Fibroblast of skin of right biceps (primary cell): ENCODE data around the gene FBXO8.
"Not testable (repeated sequence)": the region's sequence is repeated elsewhere in the genome, so short reads cannot be mapped to it uniquely, and the experiment has no call there.

Experiments
- DNase-seq: peaks from one replicate; pipeline ENCODE4 v3.0.0-alpha.2; 2013

The FBXO8 gene, protein sequence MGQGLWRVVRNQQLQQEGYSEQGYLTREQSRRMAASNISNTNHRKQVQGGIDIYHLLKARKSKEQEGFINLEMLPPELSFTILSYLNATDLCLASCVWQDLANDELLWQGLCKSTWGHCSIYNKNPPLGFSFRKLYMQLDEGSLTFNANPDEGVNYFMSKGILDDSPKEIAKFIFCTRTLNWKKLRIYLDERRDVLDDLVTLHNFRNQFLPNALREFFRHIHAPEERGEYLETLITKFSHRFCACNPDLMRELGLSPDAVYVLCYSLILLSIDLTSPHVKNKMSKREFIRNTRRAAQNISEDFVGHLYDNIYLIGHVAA

DNA sequence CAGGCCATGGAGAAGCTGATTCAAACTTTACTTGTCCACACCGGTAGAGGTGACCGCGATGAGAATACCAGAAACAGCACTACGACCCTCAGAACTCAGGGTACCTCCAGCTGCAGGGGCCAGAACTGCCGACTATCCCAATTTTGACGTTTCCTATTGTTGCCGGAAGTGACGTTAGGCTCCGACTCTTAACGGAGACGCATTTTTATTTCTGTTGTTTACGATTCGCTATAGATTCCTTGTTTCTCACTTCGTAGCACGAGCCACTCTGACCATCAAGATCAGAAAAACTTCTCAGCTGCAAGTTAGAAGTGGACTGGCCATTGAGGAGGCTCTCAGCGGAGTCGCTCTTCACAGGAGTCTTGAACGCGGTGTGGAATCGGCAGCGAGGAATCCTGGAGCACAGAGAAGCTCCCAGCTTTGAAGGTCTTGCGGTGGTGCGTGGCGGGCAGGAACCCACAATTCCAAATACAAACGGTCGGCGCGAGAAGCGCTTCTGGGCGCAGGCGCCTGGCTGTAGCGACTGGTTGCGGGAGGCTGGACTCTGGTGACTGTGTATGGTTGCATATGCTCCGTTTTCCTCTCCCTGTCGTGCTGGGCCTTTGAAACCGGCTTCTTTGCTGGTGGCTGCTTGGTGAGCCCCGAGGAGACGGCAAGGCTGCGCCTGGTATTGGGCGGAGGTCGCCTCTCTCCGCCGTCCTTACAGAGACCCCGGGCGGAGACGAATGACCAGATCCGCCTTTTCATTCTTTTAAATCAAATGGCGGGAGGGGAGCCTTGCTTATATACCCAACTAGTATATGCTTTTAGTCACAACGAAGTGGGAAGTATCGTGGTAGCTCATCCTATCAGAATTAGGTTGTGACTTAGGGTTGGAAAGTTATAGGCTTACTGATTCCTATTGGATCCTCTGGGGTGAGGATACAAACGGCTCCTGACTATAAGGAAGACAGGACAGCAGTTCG is at the start of gene FBXO8, which contains the start of gene CEP44:
FBXO8 (minus strand) TSS at position 161 of the 965 bp plus-strand sequence. CDS start 20,575 bp downstream, outside the sequence.
CEP44 (plus strand) TSS at position 405 of the 965 bp plus-strand sequence. CDS start 15,211 bp downstream, outside the sequence.
- peak; percentile 80 for DNase-seq

DNA sequence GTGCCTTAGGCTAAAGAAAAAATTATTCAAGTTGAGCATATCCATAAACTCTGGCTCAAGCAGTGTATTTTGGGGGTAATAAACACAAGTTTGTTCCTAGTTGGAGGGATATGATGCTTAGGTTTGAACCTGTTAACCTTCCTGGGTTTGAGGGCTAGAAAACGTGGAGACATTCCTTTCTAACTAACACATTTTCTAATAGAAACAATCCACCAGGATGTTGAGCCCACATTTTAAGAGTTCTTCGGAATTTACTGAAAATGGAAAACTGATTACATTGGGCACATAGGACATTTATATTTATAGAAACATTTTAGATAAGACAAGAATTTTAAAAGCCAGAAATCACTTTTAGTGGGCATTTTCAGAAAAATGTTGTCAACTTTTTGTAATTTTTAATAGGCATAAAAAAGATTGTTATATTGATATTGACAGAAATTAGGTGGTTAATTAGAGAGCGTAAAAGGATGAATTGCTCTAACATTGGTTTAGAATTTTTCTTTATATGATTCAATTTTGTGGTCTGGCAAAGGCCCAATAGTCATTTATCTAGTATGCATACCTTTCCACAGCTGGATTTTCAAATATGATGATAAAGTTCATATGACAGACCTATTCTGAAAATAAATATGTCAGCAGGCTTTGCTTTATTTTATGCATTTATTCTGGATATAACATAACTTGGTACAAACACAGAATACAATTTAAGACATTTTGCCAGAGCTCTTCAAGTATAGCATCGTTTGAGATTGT is 49.5 kb upstream of the FBXO8 start:
- DNase-seq, result peak; percentile 77

DNA sequence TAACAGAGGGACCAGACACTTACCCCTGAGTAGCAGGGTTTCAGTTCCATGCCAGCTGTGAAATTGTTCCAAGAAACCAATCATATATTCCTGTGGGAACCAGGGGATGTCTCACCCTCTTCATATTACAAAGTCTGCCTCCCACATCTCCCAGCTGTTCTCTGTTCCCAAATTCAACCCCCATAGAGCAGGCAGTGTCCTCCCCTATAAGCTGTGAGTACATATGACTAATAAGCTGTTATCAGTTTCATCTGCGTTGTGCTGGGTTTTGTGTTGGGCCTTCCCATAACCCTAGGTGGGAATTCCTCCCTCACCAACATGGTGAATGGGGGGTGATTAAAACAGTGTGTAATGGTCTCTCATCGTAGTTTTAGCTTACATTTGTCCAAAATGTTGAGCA is 41.3 kb upstream of the FBXO8 start:
- DNase-seq, result peak; percentile 72

DNA sequence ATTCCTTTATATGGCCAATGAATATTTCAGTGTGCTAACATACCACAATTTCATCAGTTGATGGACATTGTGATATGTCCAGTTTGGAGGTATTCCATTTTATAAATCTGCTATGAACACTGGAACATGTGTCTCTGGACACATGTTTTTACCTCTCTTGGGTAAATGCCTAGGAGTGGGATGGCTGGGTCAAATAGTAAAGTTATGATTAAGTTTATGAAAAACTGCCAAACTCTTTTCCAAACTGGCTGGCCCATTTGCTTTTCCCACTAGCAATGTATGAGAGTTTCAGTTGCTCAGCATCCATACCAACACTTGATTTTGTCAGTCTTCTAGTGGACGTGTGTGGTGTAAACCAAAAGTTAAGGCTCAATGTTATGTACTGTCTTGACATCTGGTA is 40.8 kb upstream of the FBXO8 start:
- DNase-seq, result peak; percentile 26

DNA sequence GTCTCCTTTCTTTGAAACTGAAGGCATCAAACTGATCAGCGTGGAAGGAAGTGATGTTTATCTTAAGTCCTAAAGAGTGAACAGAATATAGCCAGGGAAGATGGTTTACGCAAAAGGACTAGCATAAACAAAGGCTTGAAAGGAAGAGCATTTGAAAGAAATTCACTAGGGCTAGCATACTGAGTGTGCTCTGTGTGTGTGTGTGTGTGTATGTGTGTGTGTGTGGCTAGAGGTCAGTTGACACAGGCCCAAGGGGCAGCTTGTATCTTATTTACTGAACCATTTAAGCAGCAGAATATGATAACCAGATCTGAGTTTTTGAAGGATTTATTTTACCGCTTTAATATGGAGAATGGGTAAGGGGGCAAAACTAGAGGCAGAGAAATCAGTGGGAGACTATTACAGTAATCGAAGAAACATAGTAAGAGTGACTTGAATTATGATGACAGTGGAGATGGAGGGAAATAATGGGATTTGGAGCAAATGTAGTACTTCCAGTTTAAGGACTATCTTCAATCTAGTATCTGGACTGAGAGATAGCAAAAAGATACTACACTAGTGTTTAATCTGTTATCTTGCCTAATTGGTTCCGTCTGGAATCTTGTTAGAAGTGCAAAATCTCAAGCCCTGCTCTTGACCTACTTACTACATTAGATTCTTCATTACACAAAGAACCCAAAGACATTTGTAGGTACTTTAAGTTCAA is 37.2 kb upstream of the FBXO8 start:
- no peak for DNase-seq

DNA sequence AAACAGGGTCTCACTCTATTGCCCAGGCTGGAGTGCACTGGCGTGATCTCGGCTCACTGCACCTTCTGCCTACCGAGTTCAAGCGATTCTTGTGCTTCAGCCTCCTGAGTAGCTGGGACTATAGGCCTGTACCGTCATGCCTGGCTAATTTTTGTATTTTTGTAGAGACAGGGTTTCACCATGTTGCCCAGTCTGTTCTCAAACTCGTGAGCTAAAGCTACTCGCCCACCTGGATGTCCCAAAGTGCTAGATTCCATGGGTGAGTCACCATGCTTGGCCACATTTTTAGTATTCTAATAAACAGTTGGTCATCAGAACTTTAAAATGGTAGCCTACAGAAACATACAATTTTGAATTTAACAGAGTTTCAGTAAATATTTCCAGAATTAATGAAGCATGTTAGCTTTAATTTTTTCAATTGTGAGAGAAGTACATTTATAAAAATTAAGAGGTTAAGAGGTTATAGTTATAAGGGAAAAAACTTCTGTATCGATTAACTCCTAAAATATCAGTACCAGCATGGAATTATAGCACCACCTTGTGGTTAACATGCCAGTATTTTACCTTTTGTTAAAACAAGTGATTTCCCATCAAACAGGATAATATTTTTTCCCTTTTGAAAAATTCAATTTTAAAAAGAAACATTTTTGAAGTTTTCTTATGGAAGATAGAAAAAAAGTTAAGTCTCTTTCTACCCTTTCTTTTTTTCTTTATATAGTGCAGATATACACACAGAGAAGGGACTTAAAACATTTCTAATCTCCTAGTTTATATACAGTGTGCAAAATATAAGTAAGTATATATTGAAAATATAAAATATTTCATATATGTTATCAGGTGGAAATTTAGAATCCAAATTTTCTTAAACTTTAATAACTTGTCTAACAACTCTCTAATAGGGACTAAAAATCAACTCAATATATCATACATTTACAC is 35.6 kb upstream of the FBXO8 start:
- peak; percentile 31 for DNase-seq

DNA sequence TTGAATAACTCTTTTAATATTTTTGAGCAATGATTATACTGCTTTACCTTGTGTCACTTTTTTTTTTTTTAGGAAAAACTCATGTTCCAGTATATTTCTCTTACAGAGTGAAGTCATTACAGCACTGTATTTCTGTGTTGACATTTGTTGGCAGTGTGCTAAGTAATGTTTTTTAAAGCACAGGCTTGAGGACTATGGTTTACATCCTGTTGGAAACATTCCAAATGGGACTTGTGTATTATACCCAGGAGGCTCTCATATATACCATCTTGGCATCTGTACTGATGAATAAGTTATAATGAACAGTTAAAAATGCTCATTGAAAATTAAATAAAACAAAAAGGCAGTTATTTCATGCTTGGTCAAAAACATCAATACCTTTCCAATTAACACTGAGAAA is 34.1 kb upstream of the FBXO8 start:
- DNase-seq, result peak; percentile 31

DNA sequence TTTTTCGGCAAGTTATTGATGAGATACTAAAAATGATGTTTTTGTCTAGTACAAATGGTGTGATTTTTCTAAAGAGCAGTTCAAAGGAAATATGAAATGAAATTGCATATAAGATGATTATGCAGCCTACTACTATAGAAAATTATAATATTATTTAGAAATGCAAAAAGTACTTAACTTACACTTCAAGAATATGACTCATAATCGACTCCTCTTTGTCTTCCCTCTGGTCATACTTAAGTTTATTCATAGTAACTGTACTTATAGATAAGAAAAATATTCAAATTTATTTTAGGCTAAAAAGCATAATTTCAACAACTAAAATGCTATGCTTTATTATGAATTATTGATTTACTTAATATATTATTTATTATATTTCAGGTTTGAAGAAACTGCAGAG is 33.5 kb upstream of the FBXO8 start:
- peak; percentile 16 for DNase-seq

DNA sequence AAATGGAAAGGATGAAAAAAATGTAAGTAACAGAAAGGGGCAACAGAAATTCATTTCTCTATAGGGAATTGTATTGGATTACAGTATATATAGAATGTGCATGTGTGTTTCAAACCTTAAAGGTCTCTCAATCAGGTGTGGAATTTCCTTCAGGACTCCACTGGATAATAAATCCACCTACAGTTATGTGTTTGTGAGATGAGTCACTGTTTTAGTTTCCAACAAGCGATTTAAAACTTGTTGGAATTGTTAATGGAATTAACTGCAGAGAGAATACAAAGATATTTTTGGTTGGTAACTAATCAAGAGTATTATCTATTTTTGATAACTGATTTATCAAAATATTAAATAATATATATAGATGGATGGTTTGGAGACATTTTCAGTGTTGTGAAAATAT is 33.1 kb upstream of the FBXO8 start:
- no peak for DNase-seq

DNA sequence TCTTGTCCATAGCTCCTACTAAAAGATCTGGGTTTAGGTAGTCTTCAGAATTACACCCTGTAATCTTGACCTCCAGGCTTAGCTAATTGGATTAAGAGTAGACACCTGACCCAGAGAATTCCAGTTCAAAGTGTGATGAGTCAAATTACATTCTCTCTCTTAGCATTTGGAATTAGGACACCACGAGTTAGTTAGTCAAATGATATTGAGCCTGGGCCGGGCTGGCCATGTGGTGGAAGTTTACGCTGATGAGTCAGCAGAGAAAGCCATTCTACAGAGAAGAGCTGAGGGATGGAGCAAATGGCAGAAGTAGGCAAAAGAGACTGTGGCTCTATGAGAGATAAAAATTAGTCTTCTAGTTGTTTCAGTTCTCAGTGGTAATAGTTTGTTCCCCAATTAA is 31.3 kb upstream of the FBXO8 start:
- DNase-seq, result peak; percentile 68

DNA sequence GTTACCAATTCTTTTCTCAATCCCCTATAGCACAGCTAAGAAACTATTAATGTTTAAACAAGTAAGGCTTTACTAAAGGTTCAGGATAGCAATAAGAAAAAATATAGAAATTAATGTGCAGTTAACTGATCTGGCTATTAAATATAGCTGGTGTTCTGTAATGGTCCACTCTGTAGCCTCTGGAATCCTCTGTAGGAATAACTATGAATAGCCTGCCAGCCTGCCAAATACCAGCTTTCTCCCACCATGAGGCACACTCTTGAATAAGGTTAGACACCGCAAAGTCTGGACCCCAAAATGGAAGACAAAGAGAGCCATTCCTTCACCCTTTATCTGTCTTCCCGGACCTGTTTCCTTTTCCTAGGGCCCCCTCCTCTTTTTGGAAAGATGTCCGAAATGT is 30.8 kb upstream of the FBXO8 start:
- no peak for DNase-seq

DNA sequence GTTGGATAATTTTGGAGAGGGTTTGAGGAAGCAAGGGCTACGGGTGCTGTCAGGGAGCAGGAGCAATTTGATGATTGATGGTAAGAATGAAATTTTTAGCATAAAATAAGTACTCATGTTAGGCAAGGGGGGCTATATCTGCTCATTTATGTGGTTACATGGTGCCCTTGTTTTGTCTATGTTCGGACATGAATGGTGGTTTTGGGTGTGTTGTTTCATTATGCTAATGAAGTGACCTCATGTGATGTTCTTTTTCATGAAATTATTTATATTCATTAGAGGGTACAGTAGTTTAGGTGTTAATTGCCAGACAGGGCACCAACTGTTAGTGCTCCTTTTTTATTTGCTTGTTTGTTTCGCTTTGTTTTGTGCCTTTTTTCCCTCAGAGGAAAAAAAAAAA is 29.5 kb upstream of the FBXO8 start:
- no peak for DNase-seq

DNA sequence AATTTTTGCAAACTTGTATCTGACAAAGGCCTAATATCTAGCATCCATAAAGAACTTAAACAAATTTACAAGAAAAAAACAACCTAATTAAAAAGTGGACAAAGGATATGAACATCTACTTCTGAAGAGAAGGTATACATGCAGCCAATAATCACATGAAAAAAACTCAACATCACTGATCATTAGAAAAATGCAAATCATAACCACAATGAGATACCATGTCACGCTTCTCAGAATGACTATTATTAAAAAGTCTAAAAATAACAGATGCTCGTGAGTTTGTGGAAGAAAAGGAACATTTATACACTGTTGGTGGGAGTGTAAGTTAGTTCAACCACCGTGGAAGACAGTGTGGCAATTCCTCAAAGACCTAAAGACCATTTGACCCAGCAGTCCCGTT is 24.2 kb upstream of the FBXO8 start:
- DNase-seq, result no peak

DNA sequence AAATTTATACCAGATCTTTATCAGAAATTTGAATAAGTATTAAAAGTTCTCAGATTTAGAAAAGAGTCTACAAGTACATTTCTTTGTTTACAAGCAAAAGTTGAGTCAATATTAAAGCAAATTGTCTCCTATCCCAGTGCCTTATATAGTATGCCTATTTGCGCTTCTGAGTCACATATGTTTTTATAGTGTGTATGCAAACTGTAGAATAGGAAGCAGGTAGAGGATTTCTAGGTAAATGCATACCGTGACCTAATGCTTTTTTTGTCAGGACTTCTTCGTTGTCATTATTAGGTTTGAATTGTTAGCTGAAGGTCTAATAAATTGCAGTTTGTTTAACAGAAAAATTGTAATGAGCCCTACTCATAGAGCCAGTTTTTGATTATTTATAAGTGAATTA is 22.5 kb upstream of the FBXO8 start:
- no peak for DNase-seq

DNA sequence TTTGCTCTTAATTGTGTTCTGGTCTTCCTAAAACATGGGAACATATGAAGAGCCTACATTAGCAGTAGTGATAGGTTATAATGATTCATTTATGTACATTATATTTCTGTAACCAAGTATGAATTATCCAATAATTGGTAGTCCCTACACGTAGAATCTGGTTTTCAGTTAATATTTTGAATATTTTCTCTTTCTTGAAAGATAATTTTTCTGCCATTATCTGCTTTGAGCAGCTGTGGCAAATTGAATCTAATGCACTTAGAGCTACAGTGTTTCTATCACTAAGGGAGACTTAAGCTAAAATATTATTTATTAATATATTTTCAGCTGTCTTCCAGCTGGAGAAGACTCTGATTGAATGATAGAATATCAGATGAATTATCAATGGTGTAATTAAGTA is 21.2 kb upstream of the FBXO8 start:
- no peak for DNase-seq

DNA sequence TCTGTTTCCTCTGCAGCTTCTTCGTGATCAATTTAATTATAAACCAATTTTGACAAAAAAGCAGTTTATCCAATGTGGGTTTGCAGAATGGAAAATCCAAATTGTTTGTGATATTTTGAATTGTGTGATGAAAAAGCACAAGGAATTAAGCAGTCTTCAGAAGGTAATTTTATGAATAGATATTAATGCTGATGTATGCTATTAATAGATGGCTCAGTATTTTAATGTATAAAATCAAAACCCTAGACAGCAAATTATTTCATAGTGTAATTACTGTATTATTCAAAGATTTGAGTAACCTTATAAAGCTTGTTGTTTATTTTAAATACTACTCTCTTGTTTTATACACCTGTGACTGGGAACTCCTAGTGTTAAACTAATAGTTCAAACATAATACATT is 20.2 kb upstream of the FBXO8 start:
- no peak for DNase-seq

DNA sequence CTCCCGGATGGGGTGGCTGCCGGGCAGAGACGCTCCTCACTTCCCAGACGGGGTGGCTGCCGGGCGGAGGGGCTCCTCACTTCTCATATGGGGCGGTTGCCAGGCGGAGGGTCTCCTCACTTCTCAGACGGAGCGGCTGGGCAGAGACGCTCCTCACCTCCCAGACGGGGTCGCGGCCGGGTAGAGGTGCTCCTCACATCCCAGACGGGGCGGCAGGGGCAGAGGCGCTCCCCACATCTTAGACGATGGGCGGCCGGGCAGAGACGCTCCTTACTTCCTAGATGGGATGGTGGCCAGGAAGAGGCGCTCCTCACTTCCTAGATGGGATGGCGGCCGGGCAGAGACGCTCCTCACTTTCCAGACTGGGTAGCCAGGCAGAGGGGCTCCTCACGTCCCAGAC is 11.7 kb upstream of the FBXO8 start:
- not testable (repeated sequence) for DNase-seq

DNA sequence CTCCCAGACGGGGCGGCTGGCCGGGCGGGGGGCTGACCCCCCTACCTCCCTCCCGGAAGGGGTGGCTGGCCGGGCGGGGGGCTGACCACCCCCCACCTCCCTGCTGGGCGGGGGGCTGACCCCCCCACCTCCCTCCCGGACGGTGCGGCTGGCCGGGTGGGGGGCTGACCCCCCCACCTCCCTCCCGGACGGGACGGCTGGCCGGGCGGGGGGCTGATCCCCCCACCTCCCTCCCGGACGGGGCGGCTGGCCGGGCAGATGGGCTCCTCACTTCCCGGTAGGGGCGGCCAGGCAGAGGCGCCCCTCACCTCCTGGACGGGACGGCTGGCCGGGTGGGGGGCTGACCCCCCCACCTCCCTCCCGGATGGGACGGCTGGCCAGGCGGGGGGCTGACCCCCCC is 11.2 kb upstream of the FBXO8 start:
- DNase-seq, result not testable (repeated sequence)

DNA sequence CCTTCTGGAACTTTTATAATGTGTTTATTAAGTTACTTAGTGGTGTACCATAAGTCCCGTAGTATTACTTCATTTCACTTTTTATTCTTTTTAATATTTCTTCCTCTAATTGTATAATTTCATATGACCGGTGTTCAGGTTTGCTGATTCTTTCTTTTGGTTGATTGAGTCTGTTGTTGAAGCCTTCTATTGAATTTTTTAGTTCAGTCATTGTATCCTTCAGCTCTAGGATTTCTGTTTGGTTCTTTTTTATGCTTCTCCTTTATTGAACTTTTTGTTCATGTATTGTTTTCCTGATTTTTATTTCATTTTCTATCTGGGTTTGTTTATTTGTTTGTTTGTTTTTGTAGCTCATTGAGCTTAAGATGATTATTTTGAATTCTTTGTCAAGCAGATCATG is 9.0 kb upstream of the FBXO8 start:
- no peak for DNase-seq

DNA sequence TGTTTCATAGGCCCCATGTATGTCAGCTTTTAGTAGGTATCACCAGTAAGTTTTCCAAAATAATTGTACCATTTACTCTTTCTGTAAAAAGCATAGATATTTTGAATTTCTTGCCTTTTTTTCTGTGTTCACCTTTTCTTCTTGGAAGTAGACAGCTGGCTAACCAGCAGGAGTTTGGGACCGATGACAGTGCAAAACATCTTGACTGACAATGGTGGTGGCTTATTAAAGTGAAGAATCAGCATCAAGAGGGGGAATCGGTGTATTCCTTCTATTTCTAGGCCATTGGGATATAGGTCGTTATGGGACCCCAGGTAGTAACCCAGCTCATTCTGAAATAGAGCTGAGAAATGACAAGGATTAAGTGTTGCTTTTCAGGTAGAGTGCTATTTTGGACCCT is 3.4 kb upstream of the FBXO8 start:
- DNase-seq, result no peak

DNA sequence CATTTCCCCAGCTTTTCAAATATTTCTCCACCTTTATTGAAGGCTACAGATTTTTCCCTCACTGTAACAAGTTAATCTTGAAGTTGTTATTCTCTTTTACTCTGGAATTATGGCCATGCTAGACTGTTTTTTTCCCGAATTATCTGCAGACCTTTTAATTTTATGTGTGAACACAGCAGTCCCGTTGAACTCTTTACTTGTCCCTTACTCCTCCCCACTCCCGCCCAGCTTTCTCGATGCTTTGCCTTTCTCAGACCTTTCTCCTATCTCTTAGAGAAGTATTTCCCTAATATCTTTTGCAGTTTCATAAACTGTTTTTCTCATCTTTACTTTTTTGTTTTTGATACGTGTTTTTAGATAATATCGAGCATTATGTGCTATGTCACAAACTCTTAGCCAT is 1.0 kb upstream of the FBXO8 start:
- DNase-seq, result no peak
